GM18520 (cell line): ENCODE results near the gene ACCSL.

Source experiments
- ATAC-seq: cut with Tn5 transposase; IDR thresholded peaks from one replicate; pipeline ENCODE4 v1.9.1; 2021; ENCODE audit not compliant: unreplicated experiment

The ACCSL gene

DNA sequence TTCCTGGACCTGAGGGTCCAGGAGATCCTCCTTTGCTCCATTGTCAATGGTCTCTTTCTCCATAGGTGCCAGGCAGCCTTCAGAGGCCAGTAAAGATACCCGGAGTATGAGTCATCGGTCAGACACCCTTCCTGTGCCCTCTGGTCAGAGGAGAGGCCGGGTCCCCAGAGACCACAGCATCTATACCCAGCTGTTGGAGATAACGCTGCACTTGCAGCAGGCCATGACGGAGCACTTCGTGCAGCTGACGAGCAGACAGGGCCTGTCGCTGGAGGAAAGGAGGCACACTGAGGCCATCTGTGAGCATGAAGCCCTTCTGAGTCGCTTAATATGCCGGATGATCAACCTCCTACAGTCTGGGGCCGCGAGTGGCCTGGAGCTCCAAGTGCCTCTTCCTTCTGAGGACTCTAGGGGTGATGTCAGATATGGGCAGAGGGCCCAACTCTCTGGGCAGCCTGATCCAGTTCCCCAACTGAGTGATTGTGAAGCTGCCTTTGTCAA lies at the start of gene ACCSL:
TSS of gene ACCSL (plus strand) at position 51 of the 501 bp plus-strand sequence. CDS start at position 107, 56 bp downstream.
- ATAC-seq = no peak

DNA sequence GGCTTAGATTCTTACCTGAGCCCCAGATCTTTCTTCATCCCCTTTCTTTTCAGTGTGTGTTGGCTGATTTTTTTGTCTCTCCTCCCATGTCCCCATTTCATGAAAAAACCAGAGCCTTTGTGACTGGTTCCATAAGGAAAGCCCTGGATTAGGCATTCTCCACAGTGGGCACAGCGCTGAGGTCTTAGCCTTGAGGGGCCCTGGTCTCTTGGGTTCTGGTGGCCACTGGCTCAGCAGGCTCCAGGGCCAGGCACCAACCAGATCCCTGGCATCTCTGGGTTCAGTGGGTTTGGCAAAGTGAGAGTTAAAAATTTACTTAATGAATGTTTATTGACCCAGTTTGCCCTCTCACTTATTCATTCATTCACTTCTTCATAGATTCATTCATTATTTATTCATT lies 49.5 kb upstream of the ACCSL start:
- no peak for ATAC-seq

DNA sequence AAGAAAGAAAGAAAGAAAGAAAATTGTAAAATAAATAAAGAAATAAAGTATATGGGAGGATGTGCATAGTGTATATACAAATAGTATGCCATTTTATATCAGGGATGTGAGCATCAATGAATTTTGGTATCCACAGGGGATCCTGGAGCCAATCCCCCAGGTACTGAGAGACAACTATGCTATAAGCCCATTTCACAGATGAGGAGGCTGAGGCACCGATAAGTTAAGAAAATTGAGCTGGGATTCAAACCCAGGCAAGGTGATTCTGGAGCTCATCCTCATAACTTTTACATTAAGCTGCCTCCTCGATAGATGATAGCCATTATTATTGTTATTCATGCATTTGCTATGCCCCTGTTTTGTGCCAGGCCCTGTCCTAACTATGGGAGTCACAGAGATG lies 47.0 kb upstream of the ACCSL start:
- no peak for ATAC-seq

DNA sequence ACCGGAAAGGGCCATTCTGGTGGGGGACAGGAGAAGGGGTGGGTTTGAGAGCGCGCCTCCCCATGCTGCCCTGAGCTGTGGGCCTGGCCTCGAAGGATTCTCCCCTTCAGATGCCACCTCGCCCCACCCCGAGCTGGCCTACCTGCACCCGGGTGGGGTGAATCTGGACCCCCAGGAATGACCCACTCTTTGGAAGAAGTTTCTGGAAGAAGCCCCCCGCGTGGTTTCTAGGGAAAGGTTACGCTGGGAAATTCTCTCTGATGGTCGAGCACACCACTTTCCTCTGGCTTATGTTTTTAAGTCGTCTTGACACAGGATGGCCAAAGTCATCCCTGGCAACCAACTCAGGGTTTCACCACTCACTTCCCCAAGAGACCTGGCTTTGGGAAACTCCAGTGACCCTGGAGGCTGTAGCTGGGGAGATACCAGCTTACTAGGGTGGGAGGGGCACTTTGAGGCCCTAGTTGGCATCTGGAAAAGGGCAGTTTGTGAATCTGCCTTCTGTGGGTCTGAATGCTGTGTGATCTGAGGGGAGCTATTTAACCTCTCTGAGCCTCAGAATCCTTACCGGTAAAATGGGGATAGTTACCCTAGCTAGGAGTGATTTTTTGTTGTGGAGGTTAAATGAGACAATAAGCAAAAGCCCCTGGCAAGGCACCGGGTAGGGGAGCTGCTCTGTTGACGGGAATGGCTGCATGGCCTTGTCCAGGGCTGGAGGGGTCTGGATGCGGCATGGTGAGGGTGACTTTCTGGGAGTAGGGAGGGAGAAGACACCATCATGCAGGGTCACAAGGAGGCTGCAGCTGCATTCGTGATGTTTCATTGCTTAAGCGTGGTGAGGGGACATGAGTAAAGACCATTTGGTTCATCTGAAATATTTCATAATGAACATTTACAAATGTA lies 45.3 kb upstream of the ACCSL start:
- no peak for ATAC-seq

DNA sequence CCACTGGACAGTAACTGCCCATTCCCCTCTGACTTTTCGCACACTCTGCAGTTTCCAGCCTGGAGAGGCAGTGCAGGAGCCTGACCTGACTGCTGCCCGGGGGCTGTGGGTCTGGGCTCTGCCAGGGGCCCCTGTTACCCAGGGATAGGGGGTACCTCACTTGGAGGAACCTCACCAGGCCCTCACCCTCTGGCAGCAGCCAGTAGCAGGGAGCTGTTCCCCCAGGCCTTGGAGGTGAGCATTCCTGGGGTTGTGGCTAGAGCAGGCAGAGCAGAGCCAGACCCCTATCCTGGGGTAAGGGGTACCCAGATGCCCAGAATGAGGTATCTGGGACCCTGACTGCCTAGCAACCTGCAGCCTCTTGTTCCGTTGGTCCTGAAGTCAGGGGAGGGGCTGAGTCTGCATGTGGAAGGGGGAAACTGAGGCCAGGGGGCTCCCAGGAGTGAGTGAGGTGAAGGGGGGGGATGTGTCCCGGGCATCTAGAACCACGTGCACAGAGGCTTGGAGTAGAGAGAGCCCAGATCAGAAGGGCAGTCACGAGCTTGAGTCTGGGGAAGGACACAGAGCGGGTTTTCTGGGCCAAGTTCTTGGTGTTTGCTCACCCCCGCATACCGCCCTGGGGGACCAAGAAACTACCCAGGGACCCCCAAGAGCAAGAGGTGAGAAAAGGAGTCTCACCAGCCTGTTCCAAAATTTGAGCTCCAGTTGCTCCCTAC lies 43.9 kb upstream of the ACCSL start:
- ATAC-seq = no peak

DNA sequence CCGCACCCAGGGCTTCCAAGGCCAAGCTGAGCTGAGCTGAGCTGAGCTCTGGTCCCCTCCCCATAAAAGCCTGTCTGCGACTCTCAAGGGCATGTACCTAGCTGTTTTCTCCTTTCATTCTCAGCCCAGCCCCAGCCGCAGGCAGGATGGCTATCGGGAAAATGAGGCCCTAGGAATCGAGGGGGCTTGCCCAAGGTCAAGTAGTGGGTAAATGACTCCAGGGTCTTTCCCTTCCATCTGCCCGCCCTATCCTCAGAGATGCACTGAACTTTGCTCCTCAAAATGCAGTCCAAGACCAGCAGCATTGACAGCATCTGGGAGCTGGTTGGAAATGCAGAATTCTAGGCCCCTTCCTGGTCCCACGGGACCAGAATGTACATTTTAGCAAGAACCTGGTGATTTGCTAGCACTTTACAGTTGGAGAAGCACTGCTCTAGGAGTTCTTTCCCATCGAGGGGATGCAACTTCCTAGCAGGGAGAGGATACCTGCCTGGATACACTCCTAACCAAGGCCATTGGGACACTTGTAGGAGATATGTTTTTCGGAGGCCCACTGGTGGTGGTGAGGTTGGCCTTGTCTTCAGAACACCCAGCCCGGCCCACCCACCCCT lies 43.2 kb upstream of the ACCSL start:
- no peak for ATAC-seq

DNA sequence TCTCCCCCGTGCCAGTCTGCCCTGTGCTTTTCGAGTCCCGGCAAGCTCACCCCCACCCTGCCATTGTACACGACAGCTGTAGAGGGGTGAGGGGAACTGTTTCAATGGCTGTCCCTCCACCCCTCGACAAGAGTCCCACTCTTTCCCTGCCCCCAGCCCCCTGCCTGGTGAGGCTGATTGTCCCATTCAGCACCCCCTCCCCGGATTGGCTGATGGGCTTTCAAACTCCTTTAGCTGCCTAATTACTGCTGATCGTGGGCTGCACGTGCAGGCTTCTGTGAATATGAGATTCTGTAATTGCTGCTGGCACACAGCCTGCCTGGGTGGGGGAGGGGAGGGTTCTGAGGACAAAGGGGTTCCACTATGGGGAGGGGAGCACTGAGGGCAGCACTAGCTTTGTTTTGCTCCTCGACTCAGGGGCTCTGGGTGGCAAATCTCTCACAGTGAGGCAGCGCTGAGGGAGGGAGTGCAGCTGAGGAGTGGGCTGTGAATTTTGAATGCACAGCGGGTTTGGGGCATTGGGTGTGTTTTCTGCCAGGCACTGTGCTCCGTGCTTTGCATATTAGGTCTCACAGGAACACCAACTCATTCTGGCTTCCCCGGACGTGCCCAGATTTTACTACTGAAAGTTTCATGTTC lies 42.6 kb upstream of the ACCSL start:
- ATAC-seq = no peak

DNA sequence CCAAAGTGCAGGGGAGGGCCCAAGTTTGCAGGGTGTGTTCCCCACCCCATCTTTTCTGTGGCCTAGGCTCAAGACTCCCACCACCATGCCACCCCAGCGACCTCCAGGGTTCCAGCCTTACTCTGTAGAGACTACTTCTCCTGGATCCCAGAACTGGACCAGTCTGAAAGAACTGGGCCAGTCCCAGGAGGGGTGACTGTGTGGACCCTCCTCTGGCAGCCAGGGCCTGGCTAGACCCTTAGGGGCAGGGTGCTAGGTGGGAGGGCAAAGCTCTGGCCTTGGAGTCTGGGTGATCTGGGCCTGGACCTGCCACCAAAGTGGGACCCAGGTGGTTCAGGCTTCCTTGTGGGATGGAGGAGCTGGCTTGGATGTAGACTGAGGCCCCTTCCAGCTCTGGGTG lies 41.8 kb upstream of the ACCSL start:
- ATAC-seq = no peak

DNA sequence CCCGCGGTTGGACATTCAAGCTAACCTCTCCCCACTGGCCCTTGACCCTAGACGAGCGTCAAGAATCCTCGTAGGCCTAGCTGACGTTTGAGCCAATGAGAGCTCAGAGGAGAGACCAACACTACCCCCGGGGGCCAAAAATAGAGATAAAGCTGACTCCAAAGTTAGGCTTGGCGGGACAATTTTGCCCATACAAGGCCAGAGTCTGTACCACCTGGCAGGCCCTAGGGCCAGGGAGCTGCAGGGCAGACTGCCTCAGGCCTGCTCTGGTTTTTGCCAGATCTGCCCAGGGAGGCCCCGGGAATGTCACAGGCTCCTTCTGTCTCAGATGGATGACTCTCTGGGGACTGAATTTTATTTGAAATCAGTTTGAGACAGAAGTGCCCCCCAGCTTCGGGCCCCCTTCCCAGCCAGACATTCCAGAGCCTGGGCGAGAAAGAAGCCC lies 40.8 kb upstream of the ACCSL start:
- no peak for ATAC-seq

DNA sequence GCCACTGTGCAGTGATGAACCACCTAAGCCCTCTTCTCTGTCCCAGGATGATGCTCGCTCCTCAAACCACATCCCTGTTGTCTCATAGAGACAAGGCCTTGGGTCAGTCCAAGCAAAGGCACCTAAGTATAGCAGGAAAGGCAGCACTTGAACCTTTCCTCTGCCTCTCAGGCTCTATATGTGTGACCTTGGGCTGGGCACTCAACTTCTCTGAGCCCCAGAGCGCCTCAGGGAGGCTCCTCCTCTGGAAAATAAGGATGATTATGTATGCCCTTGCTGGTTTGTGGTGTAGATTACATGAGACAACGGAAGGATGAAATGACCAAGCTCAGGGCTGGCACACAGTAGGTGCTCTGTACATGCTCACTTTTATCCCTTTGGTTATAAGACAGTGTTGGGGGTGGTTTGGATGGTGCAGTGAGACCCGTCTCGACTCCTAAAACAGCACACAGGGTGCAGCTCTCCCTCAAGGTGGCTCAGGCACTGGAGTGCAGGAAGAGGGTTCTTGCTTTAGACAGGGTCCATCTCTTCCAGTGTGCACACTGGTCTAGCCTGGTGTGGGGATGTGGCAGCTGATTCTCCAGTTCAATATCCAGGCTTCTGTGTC lies 40.2 kb upstream of the ACCSL start:
- no peak for ATAC-seq

DNA sequence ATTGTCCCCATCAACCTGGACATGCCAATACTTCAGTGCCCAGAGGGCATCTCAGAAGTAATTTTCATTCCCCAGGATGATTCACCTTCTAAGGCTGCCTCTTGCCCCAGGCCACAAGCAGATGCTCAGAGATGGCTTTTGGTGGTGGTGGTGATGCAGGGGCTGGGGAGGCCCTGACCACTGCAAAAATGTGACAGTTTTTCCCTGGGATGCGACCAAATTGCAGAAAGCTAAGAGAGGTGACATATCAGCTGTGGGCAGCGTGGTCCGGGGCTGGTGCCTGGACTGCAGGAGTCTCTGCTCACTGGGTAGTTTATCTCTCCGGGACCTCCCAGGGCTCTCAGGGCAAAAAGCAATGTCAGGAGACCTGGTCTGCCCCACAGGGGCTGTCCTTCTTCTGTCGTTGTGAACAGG lies 39.7 kb upstream of the ACCSL start:
- ATAC-seq = no peak

DNA sequence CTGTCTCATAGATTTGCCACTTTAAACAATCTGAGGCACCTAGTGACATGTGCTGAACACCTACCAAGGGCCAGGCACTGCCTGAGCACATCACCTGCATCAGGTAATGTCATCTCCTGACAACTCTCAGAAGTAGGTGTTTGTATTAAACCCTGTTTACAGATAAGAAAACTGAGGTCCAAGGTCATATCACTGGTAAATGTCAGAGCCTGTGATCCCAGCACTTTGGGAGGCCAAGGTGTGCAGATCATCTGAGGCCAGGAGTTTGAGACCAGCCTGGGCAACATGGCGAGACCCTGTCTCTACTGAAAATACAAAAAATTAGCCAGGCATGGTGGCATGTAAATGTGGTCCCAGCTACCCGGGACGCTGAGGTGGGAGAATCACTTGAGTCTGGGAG lies 39.1 kb upstream of the ACCSL start:
- no peak for ATAC-seq

DNA sequence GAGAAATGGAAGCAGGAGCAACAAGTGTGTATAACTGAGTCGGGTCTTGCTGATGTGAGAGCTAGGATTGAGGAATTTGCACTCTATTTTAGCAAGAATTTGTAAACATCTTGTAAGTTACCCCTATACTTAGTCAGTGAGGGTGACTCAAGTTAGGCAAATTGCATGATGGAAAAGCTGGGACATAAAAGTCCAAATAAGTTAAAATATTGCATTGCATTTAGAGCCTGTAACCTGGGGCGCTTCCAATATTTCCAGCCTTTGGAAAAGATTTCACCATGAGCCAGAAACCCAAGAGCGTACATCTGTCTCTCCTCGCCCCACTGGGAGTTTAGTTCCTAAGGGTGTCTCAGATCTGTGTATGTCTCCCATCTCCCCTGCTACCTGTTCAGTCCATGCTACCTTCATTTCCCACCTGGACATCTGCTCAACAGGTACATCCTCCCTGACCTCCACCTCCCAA lies 37.0 kb upstream of the ACCSL start:
- no peak for ATAC-seq

DNA sequence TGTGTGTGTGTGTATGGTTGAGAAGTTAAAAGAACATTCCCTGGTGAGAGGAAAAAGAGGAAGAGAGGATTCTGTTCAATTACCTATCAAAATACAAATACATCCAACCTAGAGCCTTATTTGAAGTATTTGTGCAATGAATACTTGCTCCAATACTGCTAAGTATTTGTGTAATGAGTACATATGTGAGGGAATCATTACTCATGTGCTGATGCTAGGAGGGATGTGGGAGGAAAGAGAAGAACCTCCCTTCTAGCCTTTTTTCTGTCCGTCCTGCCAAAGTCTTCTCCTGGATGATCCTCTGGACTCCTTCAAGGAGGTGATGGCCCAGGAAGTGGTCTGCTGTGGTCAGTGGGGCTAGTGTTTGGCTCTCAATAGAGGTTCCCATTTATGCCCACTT lies 36.0 kb upstream of the ACCSL start:
- ATAC-seq = no peak

DNA sequence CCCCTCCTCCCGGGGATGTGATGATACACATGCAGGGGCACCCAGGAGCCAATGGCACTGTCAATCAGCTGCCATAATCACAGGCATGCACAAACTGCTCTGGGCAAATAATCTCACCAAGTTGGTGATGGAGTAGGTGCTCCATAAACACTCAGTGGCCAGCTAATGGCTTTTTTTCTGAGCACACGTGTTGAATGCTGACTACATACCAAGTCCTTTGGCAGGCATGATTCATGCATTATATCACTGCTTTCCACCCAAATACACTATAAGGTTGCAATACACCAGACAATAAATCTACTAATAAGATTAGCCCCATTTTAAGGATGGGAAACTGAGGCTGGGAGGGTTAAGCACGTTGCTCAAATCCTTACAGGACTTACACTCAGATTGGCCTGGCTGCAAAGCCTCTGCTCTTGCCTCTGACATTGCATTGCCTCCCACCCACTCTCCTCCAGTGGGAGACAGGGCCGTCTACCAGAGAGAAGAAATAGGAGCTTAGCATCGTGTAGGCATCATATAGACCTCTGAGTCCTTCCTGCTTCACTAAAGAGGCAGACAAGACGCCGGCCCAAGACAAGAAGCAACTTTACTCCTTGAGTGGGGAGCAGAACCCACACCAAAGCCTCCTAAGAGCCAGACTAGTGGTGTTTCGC lies 32.7 kb upstream of the ACCSL start:
- ATAC-seq = no peak

DNA sequence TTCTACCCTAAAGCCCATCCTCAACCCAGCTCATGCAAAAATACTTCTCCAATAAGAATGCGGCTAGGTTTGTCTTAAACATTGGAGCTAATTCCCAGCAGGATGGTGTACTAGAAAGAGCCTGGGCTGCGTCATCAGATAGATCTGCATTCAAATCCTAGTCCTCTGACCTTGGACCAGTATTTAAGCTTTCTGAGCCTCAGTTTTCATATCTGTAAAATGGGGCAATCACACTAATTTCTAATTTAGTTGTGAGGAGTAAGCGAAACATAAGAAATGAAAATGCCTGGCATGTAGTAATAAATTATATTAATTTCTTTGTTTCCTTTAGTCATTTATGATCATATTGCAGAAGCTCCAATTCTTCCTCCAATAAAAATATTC lies 32.2 kb upstream of the ACCSL start:
- ATAC-seq = no peak

DNA sequence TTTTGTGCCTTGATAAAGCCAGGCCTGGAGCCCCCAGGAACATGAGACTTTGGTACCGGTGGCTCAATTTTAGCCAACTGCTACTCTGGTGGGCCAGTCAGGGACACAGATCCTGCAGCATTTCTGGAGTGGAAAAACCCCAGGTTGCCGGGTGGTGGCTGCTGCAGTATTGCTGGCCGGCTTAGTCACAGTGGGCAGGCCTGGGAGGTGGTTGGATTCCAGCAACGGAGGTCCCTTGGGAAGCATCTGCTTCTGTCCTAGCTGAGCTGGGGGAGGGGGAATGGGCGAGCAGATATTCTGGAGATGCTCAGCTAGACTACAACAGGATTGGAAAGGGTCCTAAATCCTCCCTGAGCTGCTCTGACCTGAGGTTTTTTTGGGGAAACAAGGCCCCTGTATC lies 31.6 kb upstream of the ACCSL start:
- ATAC-seq = no peak

DNA sequence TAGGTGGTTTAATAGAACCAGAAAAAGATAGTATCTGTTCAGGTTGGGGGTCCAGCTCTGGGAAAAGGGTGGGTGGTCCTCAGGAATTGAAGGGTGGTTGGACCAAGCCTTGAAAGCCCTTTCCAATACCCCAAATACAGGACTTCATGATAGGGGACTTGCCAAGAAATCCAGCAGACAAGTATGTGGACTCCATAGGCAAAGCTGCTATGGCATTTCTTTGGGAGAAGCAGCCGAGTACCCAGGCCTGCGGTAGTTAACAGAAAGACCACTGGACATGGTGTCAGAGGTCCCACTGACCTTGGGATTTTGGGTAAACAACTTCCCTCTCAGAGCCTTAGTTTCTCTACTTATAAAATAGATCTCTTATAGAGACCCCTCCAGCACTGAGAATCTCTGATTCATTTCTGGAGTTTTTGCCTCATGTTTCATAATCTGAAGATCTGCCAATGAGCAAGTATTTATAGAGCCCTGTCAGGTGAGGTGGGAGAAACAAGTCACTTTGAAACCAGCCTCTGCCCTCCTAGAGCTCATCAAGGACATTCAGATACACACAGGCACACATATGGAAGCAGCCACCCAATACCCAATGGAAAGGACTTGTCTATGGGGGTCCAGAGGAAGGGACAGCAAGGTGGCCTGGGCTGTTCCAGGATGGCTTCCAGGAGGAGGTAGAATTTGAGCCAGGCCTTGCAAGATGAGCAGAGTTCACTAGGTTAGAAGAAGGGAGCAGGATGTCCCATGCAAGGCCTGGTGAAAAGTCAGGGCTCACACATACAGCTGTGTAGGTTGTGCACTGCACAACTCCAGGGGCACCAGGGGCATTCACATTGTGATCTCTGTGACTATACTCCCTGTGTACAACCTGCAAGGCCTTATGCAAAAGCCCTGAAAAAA lies 31.0 kb upstream of the ACCSL start:
- ATAC-seq = no peak

DNA sequence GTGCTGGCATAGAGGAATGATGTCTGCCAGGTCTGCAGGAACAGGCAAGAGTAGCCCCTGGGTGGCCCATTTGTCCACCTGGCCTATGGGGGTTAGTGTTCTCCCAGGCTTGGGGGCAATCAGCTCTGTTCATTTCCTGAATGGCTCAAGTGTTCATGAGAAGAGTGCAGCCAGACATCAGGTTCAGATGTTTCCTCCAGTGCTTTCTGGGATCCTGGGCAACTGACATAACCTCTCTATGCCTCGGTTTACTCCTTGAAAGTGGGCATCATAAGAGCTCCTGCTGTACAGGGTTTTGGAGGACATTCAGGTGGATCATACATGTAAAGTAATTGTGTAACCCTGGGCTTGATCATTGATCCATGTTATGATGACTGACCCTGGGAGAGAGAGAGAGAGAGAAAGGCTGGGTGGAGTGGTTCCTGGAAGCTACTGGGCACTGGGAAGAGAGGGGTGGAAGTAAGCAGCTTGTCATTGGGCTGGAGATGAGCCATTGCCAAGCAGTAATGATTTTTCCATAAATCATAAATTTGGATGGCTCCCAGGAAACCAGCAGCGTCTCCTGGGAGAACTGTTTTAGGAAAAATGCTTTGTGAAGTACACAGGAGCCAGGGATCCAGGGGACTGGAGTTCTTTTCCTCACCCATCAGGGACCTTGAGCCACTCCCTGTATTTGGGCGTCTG lies 30.2 kb upstream of the ACCSL start:
- no peak for ATAC-seq
